Activated CD4-positive, alpha-beta T cell treated with anti-CD3 and anti-CD28 coated beads, Interleukin-2, Interleukin-6, amounts not matched to agents 100 ng/mL and 50 ng/mL, durations not matched to agents 16 hours and 8 hours (primary cell): Measurements from ENCODE around the gene ATP5PO.
A peak's percentile ranks its signal among the peaks of the same experiment; 100 is the strongest.
"Not testable (repeated sequence)": the region's sequence is repeated elsewhere in the genome, so short reads cannot be mapped to it uniquely, and the experiment has no call there.

Source experiments
- DNase-seq: peaks from one replicate; pipeline ENCODE4 v3.0.0-alpha.2; 2020

The ATP5PO gene

DNA sequence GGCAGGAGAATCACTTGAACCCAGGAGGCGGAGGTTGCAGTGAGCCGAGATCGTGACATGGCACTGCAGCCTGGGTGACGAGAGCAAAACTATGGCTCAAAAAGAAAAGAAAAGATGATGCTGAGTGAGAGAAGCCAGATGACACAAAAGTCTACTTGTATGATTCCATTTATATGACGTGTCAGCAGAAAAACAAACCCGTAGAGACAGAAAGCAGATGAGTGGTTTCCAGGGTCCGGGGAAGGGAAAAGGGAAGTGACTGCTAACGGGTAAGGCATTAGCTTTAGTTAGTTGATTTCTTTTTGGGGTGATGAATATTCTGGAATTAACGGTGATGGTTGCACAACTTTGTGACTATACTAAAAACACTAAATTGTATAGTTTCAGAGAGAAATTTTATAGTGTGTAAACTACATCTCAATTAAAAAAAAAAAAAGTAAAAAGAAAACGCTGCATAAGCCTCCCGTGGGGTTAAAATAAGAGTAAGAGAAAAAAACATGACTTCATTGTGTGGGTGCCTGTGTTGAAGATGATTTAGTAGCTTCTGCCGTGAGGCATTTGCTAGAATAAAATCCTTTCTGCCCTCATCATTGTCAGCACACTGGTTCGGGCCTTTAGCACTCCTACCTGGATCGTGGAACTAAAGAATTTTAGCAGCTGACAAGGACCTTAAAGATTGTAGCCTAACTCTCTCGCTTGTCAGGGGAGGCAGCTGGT is 24.7 kb upstream of the ATP5PO start:
- DNase-seq = no peak

- no peak for DNase-seq
These were observed 23.6 kb upstream of the ATP5PO start for GRCh38 chr21:33939226-33939625.

- DNase-seq = no peak
These were observed 22.8 kb upstream of the ATP5PO start for GRCh38 chr21:33938381-33938780.

GRCh38 chr21:33937931-33938339 is 22.3 kb upstream of the ATP5PO start:
- DNase-seq = peak; percentile 70

DNA sequence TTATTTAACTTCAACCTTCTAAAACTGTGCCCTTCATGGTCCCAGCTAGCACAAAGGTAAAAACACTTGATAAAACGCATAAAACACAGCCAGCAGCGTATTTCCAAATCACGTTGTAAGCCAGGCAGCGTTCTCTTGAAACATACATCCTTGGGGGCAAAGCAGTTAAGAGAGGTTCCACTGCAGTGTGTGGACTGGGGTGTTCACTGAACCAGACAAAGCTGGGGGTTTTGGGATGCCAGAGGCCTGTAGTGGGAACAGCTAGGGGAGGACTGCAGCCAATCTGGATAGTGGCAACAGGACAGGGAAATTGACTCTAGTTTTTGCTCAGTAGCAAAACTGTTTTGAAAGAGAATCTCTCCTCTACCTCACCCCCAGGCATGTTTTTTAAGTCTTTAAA is 21.5 kb upstream of the ATP5PO start:
- no peak for DNase-seq

- peak; percentile 36 for DNase-seq
These were observed 20.9 kb upstream of the ATP5PO start for GRCh38 chr21:33936301-33937038.

- no peak for DNase-seq
These were observed 17.1 kb upstream of the ATP5PO start for GRCh38 chr21:33932731-33933130.

GRCh38 chr21:33931799-33932390 is 16.3 kb upstream of the ATP5PO start:
- DNase-seq = peak; percentile 43

GRCh38 chr21:33931052-33931798 is 15.6 kb upstream of the ATP5PO start:
- DNase-seq = peak; percentile 67

GRCh38 chr21:33926248-33926647 is 10.6 kb upstream of the ATP5PO start:
- DNase-seq = not testable (repeated sequence)

DNA sequence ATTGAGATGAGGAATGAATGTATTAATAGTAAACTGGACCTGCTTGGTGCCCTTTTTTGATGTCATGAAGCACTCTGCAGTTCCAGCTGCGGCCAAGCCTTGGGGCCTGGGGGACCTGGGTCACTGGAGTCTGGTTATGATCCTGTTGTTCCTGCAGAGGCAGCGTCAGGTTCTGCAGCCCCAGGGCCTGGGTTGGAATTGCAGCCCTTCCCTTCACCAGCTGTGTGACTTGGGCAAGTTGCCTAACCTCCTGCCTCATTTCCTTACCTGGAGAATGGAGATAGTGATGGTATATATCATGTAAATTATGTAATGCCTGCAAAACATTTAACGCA is 9.1 kb upstream of the ATP5PO start:
- DNase-seq = no peak

DNA sequence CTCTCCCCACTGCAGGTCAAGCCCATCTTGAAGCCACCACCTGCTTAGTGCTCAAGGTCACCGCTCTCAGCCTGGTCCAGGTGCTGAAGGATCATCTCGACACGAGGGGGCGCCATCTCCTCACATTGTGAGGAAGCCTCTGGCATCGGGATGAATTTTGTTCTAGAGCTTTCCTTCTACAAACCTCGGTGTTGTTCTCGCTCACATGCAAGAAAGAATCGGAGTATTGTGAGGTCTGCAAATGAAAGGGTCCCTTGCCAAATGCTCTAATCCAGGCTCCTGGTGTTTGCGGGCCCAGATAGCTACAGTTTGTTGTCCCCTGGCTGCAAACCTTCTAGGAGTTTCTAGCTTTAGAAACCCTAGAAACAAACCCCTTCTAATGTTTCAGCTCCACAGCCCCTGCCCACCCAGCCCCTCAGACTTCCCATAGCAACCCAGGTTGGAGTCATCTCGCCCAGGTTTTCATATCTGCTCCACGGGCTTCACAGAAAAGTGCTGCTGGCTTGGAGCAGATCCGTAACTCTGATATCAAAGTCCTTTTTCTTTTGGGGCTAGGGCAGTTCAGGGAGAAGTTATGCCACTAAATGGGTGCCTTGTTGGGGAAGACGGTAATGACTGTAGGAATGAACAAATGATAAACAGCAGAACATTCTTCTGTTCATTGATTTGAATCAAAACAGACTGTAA is 8.6 kb upstream of the ATP5PO start:
- DNase-seq = peak; percentile 91

GRCh38 chr21:33917421-33917820 is 1.8 kb upstream of the ATP5PO start:
- no peak for DNase-seq

DNA sequence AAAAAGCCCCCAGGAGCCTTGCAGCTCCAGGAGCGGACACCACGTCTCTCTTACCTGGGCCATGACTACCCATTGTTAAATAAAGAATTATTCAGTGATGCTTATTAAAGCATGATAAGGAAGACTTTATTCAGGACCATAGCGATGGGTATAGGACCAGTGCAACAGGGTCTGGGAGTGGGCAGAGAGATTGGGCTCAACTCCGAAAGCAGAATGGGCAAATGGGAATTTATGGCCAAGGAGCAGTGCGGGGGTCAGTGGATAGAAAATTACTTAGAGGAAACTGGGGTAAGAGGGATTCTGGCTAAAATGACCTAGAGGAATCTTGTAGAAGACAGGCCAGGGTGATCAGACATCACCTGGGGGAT is 580 bp upstream of the ATP5PO start:
- DNase-seq = no peak

GRCh38 chr21:33914188-33914587 is 1.4 kb downstream of the ATP5PO start:
- peak; percentile 34 for DNase-seq

GRCh38 chr21:33909756-33910155 is 5.8 kb downstream of the ATP5PO start:
- no peak for DNase-seq

- DNase-seq = no peak
These were observed 6.8 kb downstream of the ATP5PO start for GRCh38 chr21:33908760-33909159.

DNA sequence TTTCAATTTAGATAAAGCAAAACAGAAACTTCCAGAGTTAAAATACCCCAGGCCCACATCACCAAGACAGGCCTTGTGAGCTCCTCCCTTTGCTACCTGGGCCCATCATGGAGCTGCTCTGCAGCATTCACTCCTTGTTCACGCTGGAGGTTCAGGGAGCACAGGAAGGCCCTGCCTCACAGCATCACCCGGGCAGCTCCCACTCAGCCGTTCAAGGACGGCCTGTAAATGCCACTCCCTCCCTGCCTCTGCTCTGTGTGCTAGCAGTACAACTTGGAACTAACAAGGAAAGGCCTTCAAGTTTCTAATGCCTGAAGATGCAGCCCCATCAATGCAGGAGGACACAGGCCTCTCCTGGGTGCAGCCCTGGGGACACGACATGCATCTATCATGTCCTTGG is 11.6 kb downstream of the ATP5PO start:
- DNase-seq = no peak

- no peak for DNase-seq
These were observed 13.3 kb downstream of the ATP5PO start for GRCh38 chr21:33902349-33902748.

- DNase-seq = peak; percentile 16
These were observed 14.0 kb downstream of the ATP5PO start for GRCh38 chr21:33901412-33902288.

GRCh38 chr21:33899199-33899598 is 16.4 kb downstream of the ATP5PO start:
- no peak for DNase-seq

DNA sequence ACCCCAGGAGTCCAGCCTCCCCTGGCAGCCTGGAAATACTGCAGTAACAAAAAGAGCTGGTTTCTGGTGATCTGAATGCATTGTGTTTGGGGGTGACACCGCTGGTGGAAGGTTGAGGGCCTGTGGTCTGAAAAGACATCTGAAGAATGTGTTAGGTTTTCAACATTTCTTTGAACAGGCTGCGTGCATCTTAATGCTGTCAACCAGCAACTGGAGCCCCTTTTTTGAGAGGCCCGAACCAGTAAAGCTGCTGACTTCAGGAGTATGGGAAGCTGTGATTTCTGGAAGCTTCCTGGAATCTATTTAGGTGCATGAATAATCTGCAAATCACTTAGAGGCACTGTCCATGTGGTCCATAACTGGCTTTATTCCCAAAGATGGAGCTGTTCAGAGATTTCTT is 17.0 kb downstream of the ATP5PO start:
- DNase-seq = no peak
